Measurements from ENCODE around the gene NUMBL. TPM values are rescaled to one million over a fixed set of nuclear protein-coding genes. Genes with fewer than 3 reads are reported as not detected.

The NUMBL gene
- total RNA-seq, 1 experiment from 2014 or later: 41.7 TPM

DNA sequence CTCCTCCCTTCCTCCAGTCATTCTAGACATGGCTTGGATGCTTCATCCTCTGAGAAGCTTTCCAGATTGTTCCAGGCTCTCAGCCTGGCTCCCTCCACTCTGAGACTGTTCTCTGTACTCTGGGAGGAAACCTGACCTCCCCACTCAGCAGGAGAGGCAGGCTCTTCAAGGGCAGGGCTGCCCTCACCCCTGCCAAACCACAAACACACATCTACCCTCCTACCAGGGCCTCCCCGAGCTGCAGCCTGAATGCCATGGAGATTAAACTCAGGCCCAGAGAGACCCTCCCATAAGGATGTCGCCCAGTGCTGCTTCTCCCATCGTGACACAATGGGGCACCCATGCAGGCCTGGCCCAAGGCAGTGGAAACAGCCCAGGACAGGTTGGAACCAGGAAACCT, 16.2 kb downstream of the NUMBL start:
- H3K36me3 ChIP-seq (ENCODE audit: control insufficient read depth in 1 of 2, insufficient read depth in 2 of 2, low read length in 2 of 2): peaks cover 59 to 66% of the 10 kb centered on the region in 2 experiments
- BruUV-seq (replicated peaks): no TSS peak
- ATAC-seq: no peak
- TF ChIP-seq POLR2AphosphoS5 (IDR thresholded peaks at IDR 0.05; ENCODE audit: low read depth, low read length): no peak
- no peak for TF ChIP-seq RAD21 (IDR thresholded peaks at IDR 0.05; ENCODE audit: low read depth)
- no peak for TF ChIP-seq TCF7L2 (IDR thresholded peaks at IDR 0.05; ENCODE audit: borderline replicate concordance, extremely low read depth, insufficient read depth, insufficient read length)
- TF ChIP-seq EZH2phosphoT487 (IDR thresholded peaks at IDR 0.05; ENCODE audit: borderline replicate concordance): no peak
- intact Hi-C loops (cut with micrococcal nuclease): no loop called here
- H4K20me1 ChIP-seq (ENCODE audit: insufficient read depth): no peaks in the 10 kb centered on the region
- no peaks in the 10 kb centered on the region for H3K27me3 ChIP-seq (ENCODE audit: insufficient read depth, low read length)
- H2AFZ ChIP-seq (ENCODE audit: low read depth, low read length, poor library complexity, severe bottlenecking): no peak overlapping the region
- ChIA-PET POLR2A (no interaction called here), RAD21 (ENCODE audit: low non-redundant PET in 1 of 2, low total read pairs in 2 of 2, uncharacterized antibody in 2 of 2, unreplicated experiment in 2 of 2) (no interaction called here), CTCF (no interaction called here)
- no peaks in the 10 kb centered on the region; a peak in 1 of 4 replicates for H3K4me1 ChIP-seq (ENCODE audit: control insufficient read depth in 1 of 2, insufficient read depth in 2 of 2, low read length in 2 of 2)
- H3K9me2 ChIP-seq (ENCODE audit: insufficient read depth): no peaks in the 10 kb centered on the region
- H3K9ac ChIP-seq (ENCODE audit: low read length): no peak overlapping the region
- DNase-seq (ENCODE audit: low read depth, low spot score): no peak
- no peak overlapping the region for H3K27ac ChIP-seq (ENCODE audit: low read depth, low read length)
- no peaks in the 10 kb centered on the region for H3K79me2 ChIP-seq (ENCODE audit: insufficient read depth, low read length)
- H3K9me3 ChIP-seq (ENCODE audit: control insufficient read depth in 1 of 2, insufficient read depth in 1 of 2, low read depth in 1 of 2, low read length in 2 of 2): peaks cover 0 to 5% of the 10 kb centered on the region in 2 experiments; a peak in 1 of 4 replicates
- no peak overlapping the region for H3K4me2 ChIP-seq (ENCODE audit: low read length)
- H3K4me3 ChIP-seq (replicated peaks in 1 of 2; ENCODE audit: low read depth in 1 of 2, low read length in 2 of 2): no peak overlapping the region

DNA sequence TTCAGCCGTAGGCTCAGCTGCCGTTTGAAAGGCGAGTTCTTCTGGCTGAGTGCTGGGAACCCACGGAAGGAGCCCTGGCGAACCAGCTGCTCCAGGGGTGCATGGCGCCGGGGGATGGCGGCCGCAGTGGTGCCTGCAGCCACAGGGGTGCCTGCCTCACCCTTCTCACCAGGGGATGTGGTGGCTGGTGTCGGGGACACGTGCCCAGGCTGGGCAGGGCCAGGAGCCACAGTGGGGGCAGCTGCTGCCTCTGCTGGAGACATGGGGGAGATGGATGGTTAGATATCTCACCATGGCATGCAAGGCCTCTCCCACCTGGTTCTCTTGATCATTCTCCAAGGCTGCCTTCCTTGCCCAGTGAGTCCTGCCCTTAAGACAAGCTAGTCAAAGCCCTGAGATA, 17.1 kb downstream of the NUMBL start:
- ATAC-seq: no peak
- Histone ChIP-seq H4K20me1 (ENCODE audit: insufficient read depth) (no peaks in the 10 kb centered on the region), H2AFZ (ENCODE audit: low read depth, low read length, poor library complexity, severe bottlenecking) (no peak overlapping the region), H3K79me2 (ENCODE audit: insufficient read depth, low read length) (no peaks in the 10 kb centered on the region), H3K4me2 (ENCODE audit: low read length) (no peak overlapping the region), H3K36me3 (ENCODE audit: control insufficient read depth in 1 of 2, insufficient read depth in 2 of 2, low read length in 2 of 2) (peaks cover 64 to 70% of the 10 kb centered on the region in 2 experiments), H3K9ac (ENCODE audit: low read length) (no peak overlapping the region), H3K9me2 (ENCODE audit: insufficient read depth) (no peaks in the 10 kb centered on the region), H3K4me1 (ENCODE audit: control insufficient read depth in 1 of 2, insufficient read depth in 2 of 2, low read length in 2 of 2) (no peaks in the 10 kb centered on the region; a peak in 1 of 4 replicates), H3K4me3 (replicated peaks in 1 of 2; ENCODE audit: low read depth in 1 of 2, low read length in 2 of 2) (no peak overlapping the region), H3K27me3 (ENCODE audit: insufficient read depth, low read length) (no peaks in the 10 kb centered on the region), H3K9me3 (ENCODE audit: control insufficient read depth in 1 of 2, insufficient read depth in 1 of 2, low read depth in 1 of 2, low read length in 2 of 2) (peaks cover 0 to 12% of the 10 kb centered on the region in 2 experiments; a peak in 1 of 4 replicates), H3K27ac (ENCODE audit: low read depth, low read length) (no peak overlapping the region)
- DNase-seq (ENCODE audit: low read depth, low spot score): no peak
- RAD21 ChIA-PET (ENCODE audit: low non-redundant PET in 1 of 2, low total read pairs in 2 of 2, uncharacterized antibody in 2 of 2, unreplicated experiment in 2 of 2): no interaction called here
- TF ChIP-seq ZFX (IDR thresholded peaks at IDR 0.05) (no peak), SP1 (IDR thresholded peaks at IDR 0.05; ENCODE audit: low read depth) (no peak), YY1 (IDR thresholded peaks at IDR 0.05; ENCODE audit: extremely low read depth, insufficient replicate concordance, low read depth, low read length) (no peak)
- intact Hi-C loops (cut with micrococcal nuclease): no loop called here
- no TSS peak for BruUV-seq (replicated peaks)
- CTCF ChIA-PET: no interaction called here
- POLR2A ChIA-PET: no interaction called here

Data from HCT116 (cell line).